ENCODE results near the gene THG1L. TPM values are rescaled to one million over a fixed set of nuclear protein-coding genes. Genes with fewer than 3 reads are reported as not detected.

Gene THG1L
- total and polyA plus RNA-seq, 2 donors = 14.8 to 16.7 TPM

- Histone ChIP-seq H3K9me3 (ENCODE audit: control insufficient read depth in 2 of 2, insufficient read depth in 1 of 2, low read length in 1 of 2) (no peaks in the 10 kb centered on the region), H3K27me3 (ENCODE audit: control insufficient read depth in 2 of 2, insufficient read depth in 1 of 2, low read length in 1 of 2) (no peaks in the 10 kb centered on the region), H3K4me3 (ENCODE audit: low read length in 2 of 2) (no peak overlapping the region), H3K4me1 (ENCODE audit: control insufficient read depth in 2 of 2, insufficient read depth in 2 of 2, low read length in 2 of 2) (peaks cover 0 to 4% of the 10 kb centered on the region in 2 donors), H3K27ac (ENCODE audit: low read depth in 1 of 2, low read length in 1 of 2) (no peak overlapping the region), H3K36me3 (ENCODE audit: control insufficient read depth in 2 of 2, insufficient read depth in 2 of 2, low read length in 1 of 2) (peaks cover 2 to 11% of the 10 kb centered on the region in 2 donors)
- 97% methylated on average over 7 of the region's 7 CpGs for WGBS
- no peak for DNase-seq (ENCODE audit: low read depth in 6 of 9, low spot score in 9 of 9)
These were observed 3.2 kb downstream of the THG1L start for GRCh38 chr5:157734436-157734835.

DNA sequence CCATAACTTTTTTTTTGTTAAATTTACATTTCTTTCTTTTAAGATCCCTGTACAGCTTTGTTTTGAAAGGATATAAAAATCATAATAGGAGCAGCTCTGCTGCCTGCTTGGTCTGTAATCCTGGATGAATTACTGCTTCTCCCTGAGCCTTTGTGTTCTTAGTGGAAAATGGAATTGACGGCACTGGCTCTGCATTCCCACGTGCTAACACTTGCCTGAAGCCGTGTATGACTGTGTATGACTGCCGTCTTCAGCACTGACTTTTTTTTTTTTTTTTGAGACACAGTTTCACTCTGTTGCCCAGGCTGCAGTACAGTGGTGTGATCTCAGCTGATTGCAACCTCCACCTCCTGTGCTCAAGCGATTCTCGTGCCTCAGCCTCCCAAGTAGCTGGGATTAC is 4.8 kb downstream of the THG1L start:
- WGBS = 98% methylated on average over 6 of the region's 6 CpGs

DNA sequence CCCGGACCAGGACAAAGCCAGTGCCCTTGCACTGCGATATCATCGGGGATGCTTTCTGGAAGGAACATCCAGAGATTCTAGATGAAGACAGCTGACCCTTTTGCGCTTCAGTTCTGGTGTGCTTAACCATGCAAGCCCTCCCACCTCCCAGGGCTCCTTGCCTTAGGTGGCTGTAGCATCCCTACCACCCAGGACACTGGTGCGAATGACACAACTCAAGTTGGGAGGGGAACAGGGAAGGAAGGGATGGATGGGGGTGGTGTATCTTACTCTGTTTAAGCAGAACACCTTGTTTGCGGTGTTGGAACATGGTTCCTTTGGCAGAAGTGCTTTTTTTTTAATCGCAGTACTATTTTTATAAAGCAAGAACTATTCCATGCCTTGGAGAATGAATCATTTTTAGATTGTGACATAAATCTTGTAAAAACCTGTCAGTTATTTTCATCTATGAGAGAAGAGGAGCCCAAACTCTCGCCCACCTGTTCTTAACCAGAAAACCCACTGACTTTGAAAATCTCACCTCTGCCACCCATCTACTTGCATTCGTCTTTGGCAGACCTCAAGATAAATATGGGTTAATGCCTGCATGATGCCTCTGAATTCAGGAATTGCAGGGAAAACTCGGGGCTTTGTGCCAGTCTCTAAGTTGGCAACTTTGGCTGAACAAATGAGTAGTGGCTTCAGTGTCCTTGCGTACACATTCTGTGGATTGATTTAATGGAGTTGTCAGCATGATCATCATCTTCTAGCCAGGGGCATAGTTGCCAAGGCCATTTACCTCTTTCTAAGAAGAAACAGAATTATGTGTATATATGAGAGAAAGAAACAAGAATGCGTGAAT is 8.4 kb downstream of the THG1L start:
- no peaks in the 10 kb centered on the region for H3K9me3 ChIP-seq (ENCODE audit: control insufficient read depth in 2 of 2, insufficient read depth in 1 of 2, low read length in 1 of 2)
- DNase-seq (ENCODE audit: low read depth in 6 of 9, low spot score in 9 of 9) = no peak
- 93% methylated on average over 12 of the region's 12 CpGs for WGBS
- no peaks in the 10 kb centered on the region for H3K27me3 ChIP-seq (ENCODE audit: control insufficient read depth in 2 of 2, insufficient read depth in 1 of 2, low read length in 1 of 2)
- H3K4me1 ChIP-seq (ENCODE audit: control insufficient read depth in 2 of 2, insufficient read depth in 2 of 2, low read length in 2 of 2) = peaks cover 0 to 9% of the 10 kb centered on the region in 2 donors
- no peak overlapping the region for H3K27ac ChIP-seq (ENCODE audit: low read depth in 1 of 2, low read length in 1 of 2)
- peaks cover 2 to 12% of the 10 kb centered on the region in 2 donors for H3K36me3 ChIP-seq (ENCODE audit: control insufficient read depth in 2 of 2, insufficient read depth in 2 of 2, low read length in 1 of 2)
- no peak overlapping the region for H3K4me3 ChIP-seq (ENCODE audit: low read length in 2 of 2)

More for the DNA sequence above, 4.8 kb downstream of the THG1L start:
- peaks cover 2 to 12% of the 10 kb centered on the region in 2 donors for H3K36me3 ChIP-seq (ENCODE audit: control insufficient read depth in 2 of 2, insufficient read depth in 2 of 2, low read length in 1 of 2)
- no peaks in the 10 kb centered on the region for H3K27me3 ChIP-seq (ENCODE audit: control insufficient read depth in 2 of 2, insufficient read depth in 1 of 2, low read length in 1 of 2)
- peaks cover 0 to 4% of the 10 kb centered on the region in 2 donors for H3K4me1 ChIP-seq (ENCODE audit: control insufficient read depth in 2 of 2, insufficient read depth in 2 of 2, low read length in 2 of 2)
- H3K9me3 ChIP-seq (ENCODE audit: control insufficient read depth in 2 of 2, insufficient read depth in 1 of 2, low read length in 1 of 2) = no peaks in the 10 kb centered on the region
- no peak overlapping the region for H3K4me3 ChIP-seq (ENCODE audit: low read length in 2 of 2)
- H3K27ac ChIP-seq (ENCODE audit: low read depth in 1 of 2, low read length in 1 of 2) = no peak overlapping the region
- DNase-seq (ENCODE audit: low read depth in 6 of 9, low spot score in 9 of 9) = no peak

DNA sequence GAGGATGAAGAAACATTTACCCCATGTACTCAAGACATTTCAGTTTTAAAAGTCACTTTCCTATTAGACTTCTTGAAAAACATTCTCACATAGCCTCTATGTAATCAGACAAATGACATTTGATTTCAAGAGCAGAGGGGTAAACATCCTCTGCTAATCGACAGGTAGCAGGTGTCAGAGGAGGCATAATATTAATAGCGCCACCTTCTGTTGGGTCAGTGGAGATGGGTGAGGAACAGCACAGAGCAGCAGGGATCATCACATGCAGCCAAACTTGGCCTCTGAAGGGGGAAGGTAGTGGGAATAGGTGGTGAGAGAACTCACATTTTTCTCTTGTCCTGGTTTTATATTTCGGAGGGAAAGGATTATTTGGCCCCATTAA is 9.0 kb downstream of the THG1L start:
- Histone ChIP-seq H3K27me3 (ENCODE audit: control insufficient read depth in 2 of 2, insufficient read depth in 1 of 2, low read length in 1 of 2) (no peaks in the 10 kb centered on the region), H3K4me1 (ENCODE audit: control insufficient read depth in 2 of 2, insufficient read depth in 2 of 2, low read length in 2 of 2) (peaks cover 0 to 13% of the 10 kb centered on the region in 2 donors), H3K4me3 (ENCODE audit: low read length in 2 of 2) (no peak overlapping the region), H3K27ac (ENCODE audit: low read depth in 1 of 2, low read length in 1 of 2) (no peak overlapping the region), H3K36me3 (ENCODE audit: control insufficient read depth in 2 of 2, insufficient read depth in 2 of 2, low read length in 1 of 2) (peaks cover 2 to 9% of the 10 kb centered on the region in 2 donors), H3K9me3 (ENCODE audit: control insufficient read depth in 2 of 2, insufficient read depth in 1 of 2, low read length in 1 of 2) (no peaks in the 10 kb centered on the region)
- WGBS = 71% methylated on average over 3 of the region's 3 CpGs
- DNase-seq (ENCODE audit: low read depth in 6 of 9, low spot score in 9 of 9) = peak in 1 of 9 donors; percentile 40

GRCh38 chr5:157741131-157741530 is 9.9 kb downstream of the THG1L start:
- WGBS = 91% methylated on average over 4 of the region's 4 CpGs
- H3K27ac ChIP-seq (ENCODE audit: low read depth in 1 of 2, low read length in 1 of 2) = no peak overlapping the region

GRCh38 chr5:157743163-157744050 is 12.2 kb downstream of the THG1L start, which contains the start of gene LSM11:
Gene LSM11 (plus strand): TSS chr5:157743712. CDS start chr5:157743751, 39 bp downstream.
- peaks cover 0 to 3% of the 10 kb centered on the region in 2 donors for H3K36me3 ChIP-seq (ENCODE audit: control insufficient read depth in 2 of 2, insufficient read depth in 2 of 2, low read length in 1 of 2)
- under 1% methylated on average over 79 of the region's 79 CpGs for WGBS
- peak; percentile 69 to 93 (median 82) for DNase-seq (ENCODE audit: low read depth in 6 of 9, low spot score in 9 of 9)
- no peak within 1 kb of the TSS for H3K27ac ChIP-seq (ENCODE audit: low read depth in 1 of 2, low read length in 1 of 2)
- H3K4me1 ChIP-seq (ENCODE audit: control insufficient read depth in 2 of 2, insufficient read depth in 2 of 2, low read length in 2 of 2) = peaks cover 0 to 13% of the 10 kb centered on the region in 2 donors
- H3K27me3 ChIP-seq (ENCODE audit: control insufficient read depth in 2 of 2, insufficient read depth in 1 of 2, low read length in 1 of 2) = no peaks in the 10 kb centered on the region
- H3K9me3 ChIP-seq (ENCODE audit: control insufficient read depth in 2 of 2, insufficient read depth in 1 of 2, low read length in 1 of 2) = no peaks in the 10 kb centered on the region
- peak within 1 kb of the TSS; percentile 52 to 77 for H3K4me3 ChIP-seq (ENCODE audit: low read length in 2 of 2)

More at GRCh38 chr5:157741131-157741530, 9.9 kb downstream of the THG1L start:
- DNase-seq (ENCODE audit: low read depth in 6 of 9, low spot score in 9 of 9) = no peak
- Histone ChIP-seq H3K27me3 (ENCODE audit: control insufficient read depth in 2 of 2, insufficient read depth in 1 of 2, low read length in 1 of 2) (no peaks in the 10 kb centered on the region), H3K9me3 (ENCODE audit: control insufficient read depth in 2 of 2, insufficient read depth in 1 of 2, low read length in 1 of 2) (no peaks in the 10 kb centered on the region), H3K36me3 (ENCODE audit: control insufficient read depth in 2 of 2, insufficient read depth in 2 of 2, low read length in 1 of 2) (peaks cover 2 to 9% of the 10 kb centered on the region in 2 donors), H3K4me1 (ENCODE audit: control insufficient read depth in 2 of 2, insufficient read depth in 2 of 2, low read length in 2 of 2) (peaks cover 0 to 13% of the 10 kb centered on the region in 2 donors), H3K4me3 (ENCODE audit: low read length in 2 of 2) (no peak overlapping the region)

DNA sequence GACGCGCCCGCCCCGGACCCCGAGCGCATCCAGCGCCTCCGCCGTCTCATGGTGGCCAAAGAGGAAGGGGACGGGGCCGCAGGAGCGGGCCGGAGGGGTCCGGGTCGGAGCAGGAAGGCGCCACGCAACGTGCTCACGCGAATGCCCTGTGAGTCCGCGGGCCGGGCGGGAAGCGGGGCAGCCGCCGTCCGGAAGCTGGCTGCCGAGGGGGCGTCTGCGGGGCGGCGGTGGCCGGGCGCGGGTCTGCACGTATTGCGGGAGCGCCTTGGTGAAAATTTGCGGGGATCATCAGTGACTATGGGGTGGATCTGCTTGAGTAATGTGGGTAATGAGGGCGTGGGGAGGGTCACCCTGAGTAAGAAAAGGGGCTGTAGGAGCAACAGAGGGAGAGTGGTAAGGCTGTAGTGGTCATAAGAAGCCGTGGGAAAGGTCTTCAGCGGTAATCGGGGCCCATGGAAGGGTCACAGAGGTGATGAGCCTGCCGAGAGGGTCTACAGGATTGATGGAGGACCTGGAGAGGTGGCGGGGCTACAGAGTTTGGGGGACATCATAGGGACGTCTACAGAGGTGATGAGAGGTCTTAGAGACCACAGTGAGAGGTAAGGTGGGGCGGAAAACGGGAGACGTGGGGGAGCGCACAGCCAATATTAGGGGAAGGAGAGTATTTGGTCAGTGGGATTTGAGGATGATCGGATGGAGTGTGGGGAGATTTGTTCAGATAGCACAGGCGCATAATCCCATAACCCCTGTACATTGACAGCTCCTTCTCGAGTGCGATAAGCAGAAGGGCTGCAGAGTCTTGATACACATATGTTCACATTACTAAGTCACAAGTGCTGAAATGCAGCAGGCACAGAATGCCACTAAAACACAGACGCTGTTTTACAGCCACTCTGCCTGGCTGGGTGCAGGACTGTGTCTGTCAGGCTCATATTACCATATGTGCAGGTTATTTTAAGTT is 13.1 kb downstream of the THG1L start:
- Histone ChIP-seq H3K4me3 (ENCODE audit: low read length in 2 of 2) (peak overlapping the region; percentile 52 to 77), H3K36me3 (ENCODE audit: control insufficient read depth in 2 of 2, insufficient read depth in 2 of 2, low read length in 1 of 2) (peaks cover 0 to 2% of the 10 kb centered on the region in 2 donors), H3K27me3 (ENCODE audit: control insufficient read depth in 2 of 2, insufficient read depth in 1 of 2, low read length in 1 of 2) (no peaks in the 10 kb centered on the region), H3K9me3 (ENCODE audit: control insufficient read depth in 2 of 2, insufficient read depth in 1 of 2, low read length in 1 of 2) (no peaks in the 10 kb centered on the region), H3K4me1 (ENCODE audit: control insufficient read depth in 2 of 2, insufficient read depth in 2 of 2, low read length in 2 of 2) (peaks cover 0 to 13% of the 10 kb centered on the region in 2 donors), H3K27ac (ENCODE audit: low read depth in 1 of 2, low read length in 1 of 2) (no peak overlapping the region)
- 10% methylated on average over 56 of the region's 56 CpGs for WGBS
- DNase-seq (ENCODE audit: low read depth in 6 of 9, low spot score in 9 of 9) = peak in 4 of 9 donors; percentile 15 to 35 (median 18)

GRCh38 chr5:157745041-157745456 is 13.8 kb downstream of the THG1L start:
- no peaks in the 10 kb centered on the region for H3K36me3 ChIP-seq (ENCODE audit: control insufficient read depth in 2 of 2, insufficient read depth in 2 of 2, low read length in 1 of 2)
- no peaks in the 10 kb centered on the region for H3K27me3 ChIP-seq (ENCODE audit: control insufficient read depth in 2 of 2, insufficient read depth in 1 of 2, low read length in 1 of 2)
- H3K4me1 ChIP-seq (ENCODE audit: control insufficient read depth in 2 of 2, insufficient read depth in 2 of 2, low read length in 2 of 2) = peaks cover 0 to 13% of the 10 kb centered on the region in 2 donors
- WGBS = 98% methylated on average over 4 of the region's 4 CpGs
- no peak overlapping the region for H3K4me3 ChIP-seq (ENCODE audit: low read length in 2 of 2)
- H3K27ac ChIP-seq (ENCODE audit: low read depth in 1 of 2, low read length in 1 of 2) = no peak overlapping the region
- H3K9me3 ChIP-seq (ENCODE audit: control insufficient read depth in 2 of 2, insufficient read depth in 1 of 2, low read length in 1 of 2) = no peaks in the 10 kb centered on the region
- DNase-seq (ENCODE audit: low read depth in 6 of 9, low spot score in 9 of 9) = no peak
